H1 (cell line): Measurements from ENCODE around the gene RTTN. TPM values are rescaled to one million over a fixed set of nuclear protein-coding genes. Genes with fewer than 3 reads are reported as not detected.

Experiments
- CTCF ChIA-PET: fragments of 300-600 bp; sonication (Branson Sonifier 250); formaldehyde crosslinking; loops from one replicate; lab custom pipeline; 2021; ENCODE audit not compliant: partially characterized antibody; lab: Charles Lee
- POLR2A ChIA-PET: fragments of 300-600 bp; sonication (Branson Sonifier 250); formaldehyde crosslinking; loops from one replicate; lab custom pipeline; 2021; ENCODE audit warnings: inconsistent platforms; ENCODE audit not compliant: partially characterized antibody; lab: Charles Lee
- DNase-seq, 2 experiments: peaks; one replicate each; pipeline versions ENCODE4 v3.0.0 to v3.0.0-alpha.2; 2010 to 2022; ENCODE audit warnings: low spot score in 2 of 2, low read depth in 1 of 2, mixed read lengths in 1 of 2
- FAIRE-seq: peaks from 2 replicates; lab custom pipeline; 2011; peaks lifted over from hg19 to GRCh38; lab: Jason Lieb, UNC
- H2AFZ ChIP-seq: 2 replicates; pipeline ENCODE4 v1.8.1; 2012; ENCODE audit warnings: low read length, inconsistent platforms
- H2AK5ac ChIP-seq: 2 replicates; pipeline ENCODE4 v1.6.1; 2013; ENCODE audit warnings: low read depth, low read length
- H2BK120ac ChIP-seq: replicated peaks from 2 replicates; pipeline ENCODE3; 2013; ENCODE audit warnings: low read depth, low read length, inconsistent platforms
- H2BK12ac ChIP-seq: 2 replicates; pipeline ENCODE4 v1.6.1; 2013; ENCODE audit warnings: low read depth, low read length
- H2BK15ac ChIP-seq: 2 replicates; pipeline ENCODE4 v1.6.1; 2013; ENCODE audit warnings: low read length
- H2BK20ac ChIP-seq: 2 replicates; pipeline ENCODE4 v1.6.1; 2013; ENCODE audit warnings: low read length
- H2BK5ac ChIP-seq: 2 replicates; pipeline ENCODE4 v1.6.1; 2013; ENCODE audit warnings: low read depth, low read length
- H3K14ac ChIP-seq: 2 replicates; pipeline ENCODE4 v1.6.1; 2013; ENCODE audit warnings: inconsistent platforms; ENCODE audit not compliant: insufficient read length
- H3K18ac ChIP-seq: 2 replicates; pipeline ENCODE4 v1.6.1; 2013; ENCODE audit warnings: low read length; ENCODE audit errors: extremely low read depth
- H3K23ac ChIP-seq: 2 replicates; pipeline ENCODE4 v1.6.1; 2013; ENCODE audit warnings: inconsistent platforms; ENCODE audit not compliant: insufficient read length
- H3K23me2 ChIP-seq: 2 replicates; pipeline ENCODE4 v1.6.1; 2013; ENCODE audit warnings: low read depth, low read length
- H3K27ac ChIP-seq: 2 replicates; pipeline ENCODE4 v1.6.1; 2011; ENCODE audit warnings: low read depth, low read length, inconsistent platforms
- H3K27me3 ChIP-seq, 4 experiments: replicated peaks in 1 of 4; 1 replicate in 1 of 4; 2 replicates in 3 of 4; pipeline versions ENCODE4 v1.6.1 to v1.8.1; 2011 to 2013; ENCODE audit warnings: low read length in 3 of 4, mild to moderate bottlenecking in 3 of 4, inconsistent platforms in 2 of 4, mixed read lengths in 2 of 4, moderate library complexity in 1 of 4; ENCODE audit not compliant: control insufficient read depth in 3 of 4, insufficient read depth in 3 of 4; ENCODE audit errors: extremely low read depth in 1 of 4
- H3K36me3 ChIP-seq, 4 experiments: 2 replicates each; pipeline versions ENCODE4 v1.6.1 to v1.8.1; 2011 to 2013; ENCODE audit warnings: mild to moderate bottlenecking in 4 of 4, low read length in 3 of 4, moderate library complexity in 2 of 4, control low read depth in 1 of 4, inconsistent platforms in 1 of 4; ENCODE audit not compliant: insufficient read depth in 4 of 4, control insufficient read depth in 2 of 4
- H3K4ac ChIP-seq: replicated peaks from 2 replicates; pipeline ENCODE3; 2013; ENCODE audit warnings: low read length, low read depth, mixed read lengths, inconsistent platforms; ENCODE audit not compliant: insufficient read length
- H3K4me1 ChIP-seq, 4 experiments: replicated peaks in 1 of 4; 1 replicate in 1 of 4; 2 replicates in 3 of 4; pipeline versions ENCODE4 v1.6.1 to v1.8.1; 2011 to 2013; ENCODE audit warnings: low read length in 3 of 4, inconsistent platforms in 2 of 4, mixed read lengths in 1 of 4; ENCODE audit not compliant: insufficient read depth in 4 of 4, control insufficient read depth in 3 of 4
- H3K4me2 ChIP-seq, 2 experiments: 2 replicates each; pipeline versions ENCODE4 v1.6.1 to v1.8.1; 2011 to 2013; ENCODE audit warnings: low read depth in 2 of 2, low read length in 2 of 2, control low read depth in 1 of 2, inconsistent platforms in 1 of 2, mild to moderate bottlenecking in 1 of 2; ENCODE audit not compliant: insufficient read depth in 1 of 2
- H3K4me3 ChIP-seq, 4 experiments: fragments of 200-600, 300-600 bp in 1 of 4; sonication (generic), shearing (Covaris generic), sonication (Bioruptor Twin) in 1 of 4; 2 replicates each; pipeline versions ENCODE4 v1.5.1 to v1.8.1; 2011 to 2016; ENCODE audit warnings: low read length in 4 of 4, low read depth in 3 of 4, control low read depth in 2 of 4, inconsistent platforms in 2 of 4, mild to moderate bottlenecking in 2 of 4, mixed read lengths in 1 of 4, moderate library complexity in 1 of 4; ENCODE audit not compliant: insufficient read depth in 2 of 4; ENCODE audit errors: extremely low read depth in 1 of 4
- H3K56ac ChIP-seq: replicated peaks from 2 replicates; pipeline ENCODE3; 2013; ENCODE audit warnings: low read depth, mild to moderate bottlenecking, mixed read lengths, low read length, inconsistent platforms; ENCODE audit not compliant: insufficient read length
- H3K79me1 ChIP-seq: 2 replicates; pipeline ENCODE4 v1.6.1; 2013; ENCODE audit warnings: low read depth, low read length, control low read depth
- H3K79me2 ChIP-seq, 2 experiments: 2 replicates each; pipeline versions ENCODE4 v1.6.1 to v1.8.1; 2012 to 2013; ENCODE audit warnings: low read length in 2 of 2, mild to moderate bottlenecking in 2 of 2, inconsistent platforms in 1 of 2; ENCODE audit not compliant: insufficient read depth in 2 of 2, control insufficient read depth in 1 of 2
- H3K9ac ChIP-seq, 4 experiments: replicated peaks in 1 of 4; 1 replicate in 1 of 4; 2 replicates in 3 of 4; pipeline versions ENCODE4 v1.6.1 to v1.8.1; 2011 to 2013; ENCODE audit warnings: low read depth in 3 of 4, low read length in 3 of 4, control low read depth in 2 of 4, mild to moderate bottlenecking in 2 of 4, moderate library complexity in 2 of 4, inconsistent platforms in 1 of 4; ENCODE audit errors: extremely low read depth in 1 of 4
- H3K9me3 ChIP-seq, 2 experiments: 2 replicates each; pipeline versions ENCODE4 v1.6.1 to v1.8.1; 2012 to 2013; ENCODE audit warnings: mild to moderate bottlenecking in 2 of 2, moderate library complexity in 2 of 2, control low read depth in 1 of 2, inconsistent platforms in 1 of 2, low read depth in 1 of 2, low read length in 1 of 2, mixed read lengths in 1 of 2; ENCODE audit not compliant: insufficient read depth in 2 of 2
- H4K20me1 ChIP-seq, 2 experiments: replicated peaks in 1 of 2; 2 replicates each; pipeline versions ENCODE3 to v1.8.1; 2011 to 2013; ENCODE audit warnings: inconsistent platforms in 2 of 2, low read length in 2 of 2, mild to moderate bottlenecking in 1 of 2; ENCODE audit not compliant: insufficient read depth in 2 of 2, control insufficient read depth in 1 of 2
- H4K5ac ChIP-seq: 2 replicates; pipeline ENCODE4 v1.6.1; 2013; ENCODE audit warnings: low read length, low read depth, mixed read lengths, inconsistent platforms; ENCODE audit not compliant: insufficient read length
- H4K8ac ChIP-seq: 2 replicates; pipeline ENCODE4 v1.8.0; 2013; ENCODE audit warnings: mild to moderate bottlenecking, moderate library complexity, low read length, inconsistent platforms; ENCODE audit not compliant: insufficient read depth; ENCODE audit errors: extremely low read depth
- H4K91ac ChIP-seq: replicated peaks from 2 replicates; pipeline ENCODE3; 2013; ENCODE audit warnings: low read length, mixed read lengths, inconsistent platforms; ENCODE audit not compliant: insufficient read length
- BRCA1 ChIP-seq: IDR thresholded peaks from 2 replicates; pipeline ENCODE4 v1.6.1; 2012; ENCODE audit warnings: low read depth, low read length, improper control_type of control experiment
- E2F6 ChIP-seq: IDR thresholded peaks from 2 replicates; pipeline ENCODE4 v1.6.1; 2012; ENCODE audit warnings: inconsistent platforms
- GABPA ChIP-seq: IDR thresholded peaks from 2 replicates; pipeline ENCODE4 v1.6.1; 2011; ENCODE audit warnings: mild to moderate bottlenecking, low read length, moderate library complexity, borderline replicate concordance; ENCODE audit not compliant: insufficient read depth
- GTF2F1 ChIP-seq: IDR thresholded peaks from 2 replicates; pipeline ENCODE4 v1.6.1; 2012; ENCODE audit warnings: low read depth, low read length, improper control_type of control experiment, borderline replicate concordance
- JUN ChIP-seq: IDR thresholded peaks from 2 replicates; pipeline ENCODE4 v1.6.1; 2011; ENCODE audit warnings: low read depth, mild to moderate bottlenecking, improper control_type of control experiment, low read length
- KDM1A ChIP-seq: fragments of 200-600, 300-600 bp; sonication (generic); IDR thresholded peaks from 2 replicates; pipeline ENCODE4 v1.7.1; 2016; ENCODE audit warnings: mild to moderate bottlenecking, low read length, borderline replicate concordance
- NANOG ChIP-seq: IDR thresholded peaks from 2 replicates; pipeline ENCODE4 v1.6.1; 2011; ENCODE audit warnings: low read length, low read depth, mild to moderate bottlenecking, inconsistent platforms; ENCODE audit not compliant: insufficient read depth, poor library complexity, severe bottlenecking
- PHF8 ChIP-seq: fragments of 200-600 bp; sonication (generic); conservative IDR thresholded peaks from 2 replicates; pipeline ENCODE4 v1.7.1; 2012; ENCODE audit warnings: low read depth, mild to moderate bottlenecking, inconsistent platforms, low read length, moderate library complexity
- POU5F1 ChIP-seq: IDR thresholded peaks from 2 replicates; pipeline ENCODE4 v1.6.1; 2011; ENCODE audit warnings: low read depth, mild to moderate bottlenecking, low read length, moderate library complexity
- SIX5 ChIP-seq: IDR thresholded peaks from 2 replicates; pipeline ENCODE4 v1.6.1; 2011; ENCODE audit warnings: mild to moderate bottlenecking, low read depth, low read length
- TBP ChIP-seq: IDR thresholded peaks from 2 replicates; pipeline ENCODE4 v1.6.1; 2011; ENCODE audit warnings: low read depth, low read length, improper control_type of control experiment
- ZNF274 ChIP-seq: IDR thresholded peaks from 2 replicates; pipeline ENCODE4 v1.7.0; 2012; ENCODE audit warnings: low read length, borderline replicate concordance; ENCODE audit errors: extremely low read depth
- polyA plus RNA-seq, 7 experiments: library from polyadenylated mRNA; depleted of rRNA in 3 of 7; stranded (reverse) in 5 of 7; unstranded in 2 of 7; fragments of >200 nt in 5 of 7; fragments of 200-250 nt in 2 of 7; gene quantifications; 1 replicate in 5 of 7; 2 replicates in 1 of 7; 4 replicates in 1 of 7; pipeline versions ENCODE4 v1.2.1 to v1.2.3, GENCODE V29; 2011 to 2013; ENCODE audit warnings: missing spikeins in 2 of 7, mixed read lengths in 2 of 7
- total RNA-seq: library from RNA; stranded (reverse); fragmentation: NEBNext Ultra II Directional; extraction: Animal tissue kit (Norgen Biotek cat#: 25700); gene quantifications from 2 replicates; pipeline ENCODE4 v1.2.1, GENCODE V29; 2021

RTTN gene
- total and polyA plus RNA-seq, 2 of the 8 experiments (the other 6 are each of a cell fraction or from before 2014, with no cell fraction given) = 9.1 to 21.4 TPM

DNA sequence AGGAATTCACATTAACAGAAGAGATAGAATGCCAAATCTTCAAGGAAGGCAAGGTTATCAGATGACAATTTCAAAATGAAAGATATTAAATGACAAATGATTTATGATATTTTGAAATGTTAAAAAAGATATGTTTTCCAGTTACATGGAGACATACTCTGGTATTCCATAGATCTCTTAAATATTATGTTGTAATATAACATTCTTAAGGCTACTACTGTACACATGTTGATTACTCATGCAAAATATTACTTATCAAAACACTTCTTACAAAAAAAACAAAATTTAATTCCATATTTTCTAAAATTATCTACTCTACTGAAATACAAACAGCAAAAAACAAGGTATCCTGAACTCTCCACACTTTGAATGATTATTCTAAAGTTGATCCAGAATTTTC, 22.9 kb downstream of the RTTN start:
- Histone ChIP-seq H3K4me1 (no peaks in the 10 kb centered on the region), H3K27me3 (no peaks in the 10 kb centered on the region), H2BK12ac (no peak overlapping the region), H3K4me3 (no peak overlapping the region), H3K27ac (no peak overlapping the region), H2BK20ac (no peak overlapping the region), H4K91ac (no peak overlapping the region), H2AFZ (no peak overlapping the region), H3K36me3 (peaks cover 0 to 5% (median 2%) of the 10 kb centered on the region in 4 experiments; a peak in 2 of 8 replicates), H3K23ac (no peak overlapping the region), H3K23me2 (no peaks in the 10 kb centered on the region), H3K79me2 (no peaks in the 10 kb centered on the region), H3K79me1 (no peaks in the 10 kb centered on the region; the same call in 1 of the 2 replicates), H2BK15ac (no peak overlapping the region), H3K56ac (no peak overlapping the region), H4K8ac (no peak overlapping the region), H2BK5ac (no peak overlapping the region), H3K14ac (no peak overlapping the region), H2AK5ac (no peak overlapping the region), H4K20me1 (no peaks in the 10 kb centered on the region), H3K18ac (no peak overlapping the region), H3K9me3 (no peaks in the 10 kb centered on the region), H4K5ac (no peak overlapping the region), H3K9ac (no peak overlapping the region), H3K4ac (no peak overlapping the region), H3K4me2 (no peak overlapping the region), H2BK120ac (no peak overlapping the region)
- FAIRE-seq = no peak
- ChIA-PET POLR2A (no interaction called here), CTCF (interaction anchor here (1.1 kb wide), 1 partner anchor 272 kb away, joined by 4 read pairs; no protein-coding TSS in a partner anchor)
- TF ChIP-seq JUN = no peak
- no peak for TF ChIP-seq GTF2F1
- TF ChIP-seq KDM1A = no peak
- no peak for TF ChIP-seq E2F6
- no peak for TF ChIP-seq NANOG
- no peak for TF ChIP-seq ZNF274
- TF ChIP-seq PHF8 = no peak
- TF ChIP-seq POU5F1 = no peak
- TF ChIP-seq GABPA = no peak
- TF ChIP-seq SIX5 = no peak
- TF ChIP-seq BRCA1 = no peak
- no peak for TF ChIP-seq TBP
- DNase-seq = no peak
